ENCODE measurements around the gene NT5C1A.

Gene NT5C1A

DNA sequence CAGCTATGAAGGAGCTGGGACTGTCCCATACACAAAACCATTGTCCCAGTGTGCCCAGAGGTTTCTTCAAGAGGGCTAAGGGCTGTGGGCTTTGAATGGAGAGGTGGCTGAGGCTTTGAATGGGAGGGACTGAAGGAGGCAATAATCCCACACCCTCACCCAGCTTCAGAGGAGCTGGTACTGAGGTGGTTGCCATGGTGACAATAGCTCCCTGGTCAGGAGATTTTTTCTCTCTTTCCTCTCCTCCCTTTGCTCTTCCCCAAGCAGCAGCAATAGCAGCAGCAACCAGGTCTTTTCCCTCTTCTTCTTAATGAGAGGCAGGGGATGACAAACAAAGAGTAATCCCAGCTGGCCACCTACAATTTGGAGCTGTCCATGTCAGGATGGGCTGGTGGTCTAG lies 17.7 kb upstream of the NT5C1A start:
- DNase-seq (ENCODE audit: low spot score), result no peak

GRCh38 chr1:39689214-39689613 lies 17.3 kb upstream of the NT5C1A start:
- DNase-seq (ENCODE audit: low spot score), result no peak

DNA sequence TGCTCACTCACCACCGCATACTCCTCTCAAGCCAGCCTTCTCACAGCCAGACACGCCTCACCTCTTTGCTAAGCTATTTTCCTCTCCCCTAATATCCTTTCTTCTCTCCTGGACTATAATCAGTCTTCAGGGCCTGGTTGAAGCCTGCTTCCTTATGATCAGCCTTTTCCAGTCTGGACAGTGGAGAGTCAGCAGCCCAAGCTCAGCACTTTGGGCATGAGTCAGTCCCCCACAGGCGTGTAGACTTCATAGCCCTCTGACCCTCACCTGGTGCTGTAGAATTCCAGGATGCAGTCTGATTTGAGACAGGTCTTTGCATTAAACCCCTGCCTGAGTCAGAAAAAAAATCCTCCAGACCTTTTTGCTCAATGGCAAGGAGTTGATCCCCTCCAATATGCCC lies 16.8 kb upstream of the NT5C1A start:
- no peak for DNase-seq (ENCODE audit: low spot score)

DNA sequence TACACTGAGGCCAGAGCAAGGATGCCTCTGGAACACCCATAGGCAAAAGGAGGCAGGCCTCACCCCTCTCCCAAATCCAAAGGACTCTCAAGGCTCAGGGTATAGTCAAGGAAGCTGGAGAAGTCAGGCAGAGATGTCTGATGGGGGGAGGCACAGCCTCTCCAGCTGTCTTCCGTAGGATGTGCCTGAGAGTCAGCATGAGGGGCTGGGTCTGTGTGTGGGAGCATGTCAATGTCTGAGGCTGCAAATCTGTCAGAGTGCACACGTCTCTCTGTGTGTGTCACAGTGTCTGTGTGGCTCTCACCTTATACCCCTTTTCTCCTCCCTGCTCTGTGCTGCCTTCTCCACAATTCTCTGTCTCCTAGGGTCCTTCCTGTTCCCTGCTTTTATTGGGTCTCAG lies 15.3 kb upstream of the NT5C1A start:
- DNase-seq (ENCODE audit: low spot score), result no peak

- DNase-seq (ENCODE audit: low spot score), result no peak
These were observed 13.2 kb upstream of the NT5C1A start for GRCh38 chr1:39685071-39685470.

- no peak for DNase-seq (ENCODE audit: low spot score)
These were observed 12.4 kb upstream of the NT5C1A start for GRCh38 chr1:39684313-39684664.

- no peak for DNase-seq (ENCODE audit: low spot score)
These were observed 11.8 kb upstream of the NT5C1A start for GRCh38 chr1:39683591-39684312.

- no peak for DNase-seq (ENCODE audit: low spot score)
These were observed 10.1 kb upstream of the NT5C1A start for GRCh38 chr1:39681999-39682398.

DNA sequence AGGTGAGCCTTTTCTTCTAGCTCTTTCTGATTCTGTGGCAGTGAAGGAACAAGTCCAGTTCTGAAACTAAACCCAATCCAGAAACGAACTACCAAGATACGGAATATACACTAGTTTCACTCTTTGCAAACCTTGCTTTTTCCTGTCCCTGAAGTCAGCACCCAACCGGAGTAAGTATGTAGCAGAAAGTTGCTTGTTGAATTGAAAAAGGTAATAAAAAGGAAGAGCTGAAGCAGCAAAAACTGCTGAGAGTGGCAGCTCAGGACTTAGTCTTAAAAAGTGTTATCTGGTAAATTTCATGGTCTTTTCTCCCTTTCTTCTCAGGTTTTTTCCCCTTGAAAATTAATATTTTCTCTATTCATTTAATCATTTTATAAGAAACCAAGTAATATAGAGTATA lies 9.4 kb upstream of the NT5C1A start:
- no peak for DNase-seq (ENCODE audit: low spot score)

DNA sequence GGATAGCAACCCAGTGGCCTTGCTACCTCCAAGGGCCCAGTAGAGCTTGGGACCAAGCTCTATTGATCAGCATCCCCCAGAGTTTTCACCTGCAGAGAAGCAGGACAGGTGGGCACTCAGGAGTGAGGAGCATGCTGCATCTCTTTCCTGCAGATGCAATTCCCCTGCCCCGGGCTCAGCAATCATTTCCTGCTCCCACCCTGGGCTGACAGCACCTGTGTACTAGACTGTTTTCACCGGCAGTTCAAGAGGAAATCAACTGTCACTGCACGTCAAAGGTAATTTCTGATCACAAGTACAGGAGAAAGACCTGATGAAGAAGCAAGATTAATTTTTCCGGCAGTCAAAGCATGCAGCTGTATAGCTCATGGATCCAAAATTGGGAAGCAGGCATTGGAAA lies 8.8 kb upstream of the NT5C1A start:
- DNase-seq (ENCODE audit: low spot score), result no peak

GRCh38 chr1:39679821-39680220 lies 7.9 kb upstream of the NT5C1A start:
- no peak for DNase-seq (ENCODE audit: low spot score)

DNA sequence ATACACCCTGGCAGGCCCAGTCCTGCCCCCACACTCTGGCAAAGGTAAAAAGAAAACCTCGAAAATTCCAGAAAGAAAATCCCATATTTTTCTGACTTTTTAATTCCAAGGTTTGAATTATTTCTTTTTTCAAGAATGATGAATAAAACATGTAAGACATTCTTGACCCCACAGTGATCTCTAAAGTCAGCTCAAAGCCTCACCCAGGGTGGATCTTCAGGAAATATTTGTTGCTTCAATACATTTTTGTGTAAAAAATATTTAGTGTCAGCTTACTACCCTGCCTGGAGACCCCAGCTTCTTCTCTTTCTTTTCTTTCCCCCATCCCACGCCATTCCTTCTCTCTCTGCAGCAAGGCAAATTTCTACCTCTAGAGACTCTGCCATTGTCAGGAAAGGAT lies 7.0 kb upstream of the NT5C1A start:
- no peak for DNase-seq (ENCODE audit: low spot score)

DNA sequence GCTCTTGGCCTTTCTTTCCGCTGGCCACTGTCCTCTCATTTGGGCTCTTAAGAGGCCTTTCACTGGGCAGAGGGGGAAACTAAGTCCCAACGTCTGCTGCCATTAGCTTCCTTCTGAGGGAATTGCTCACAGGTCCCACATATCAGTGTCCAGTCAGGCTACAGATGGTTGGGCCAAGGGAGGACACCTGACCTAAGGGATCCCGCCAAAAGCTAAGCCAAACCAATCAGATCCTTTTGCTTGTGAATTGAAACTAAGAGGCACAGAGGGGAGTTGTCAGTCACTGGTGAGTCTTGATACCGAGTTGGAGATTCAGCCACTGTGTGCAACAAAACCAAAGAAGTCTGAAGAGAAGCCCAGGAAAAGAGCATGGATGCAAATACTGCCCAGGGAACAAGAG lies 5.7 kb upstream of the NT5C1A start:
- DNase-seq (ENCODE audit: low spot score), result no peak

- DNase-seq (ENCODE audit: low spot score), result no peak
These were observed 5.1 kb upstream of the NT5C1A start for GRCh38 chr1:39676948-39677548.

GRCh38 chr1:39675220-39675619 lies 3.3 kb upstream of the NT5C1A start:
- DNase-seq (ENCODE audit: low spot score), result no peak

GRCh38 chr1:39673215-39673614 lies 1.3 kb upstream of the NT5C1A start:
- DNase-seq (ENCODE audit: low spot score), result no peak

DNA sequence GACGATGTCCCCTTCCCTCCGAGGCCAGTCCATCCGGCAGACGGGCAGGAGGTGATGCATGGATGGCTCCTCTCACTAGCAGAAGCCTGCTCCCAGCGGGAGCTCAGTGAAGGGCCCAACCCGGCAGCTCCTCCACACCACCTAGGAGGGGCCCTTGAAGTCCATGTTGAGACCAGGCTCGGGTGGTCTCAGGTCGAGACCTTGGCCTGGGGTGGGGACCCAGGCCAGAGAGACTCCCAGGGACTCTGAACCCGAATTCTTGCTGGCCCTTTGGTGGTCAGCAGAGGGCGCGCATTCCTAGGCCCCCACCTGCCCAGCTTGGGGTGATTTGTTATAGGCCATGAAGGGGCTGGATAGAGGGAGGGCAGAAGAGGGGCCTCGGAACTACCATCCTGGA lies 642 bp upstream of the NT5C1A start:
- DNase-seq (ENCODE audit: low spot score), result no peak

DNA sequence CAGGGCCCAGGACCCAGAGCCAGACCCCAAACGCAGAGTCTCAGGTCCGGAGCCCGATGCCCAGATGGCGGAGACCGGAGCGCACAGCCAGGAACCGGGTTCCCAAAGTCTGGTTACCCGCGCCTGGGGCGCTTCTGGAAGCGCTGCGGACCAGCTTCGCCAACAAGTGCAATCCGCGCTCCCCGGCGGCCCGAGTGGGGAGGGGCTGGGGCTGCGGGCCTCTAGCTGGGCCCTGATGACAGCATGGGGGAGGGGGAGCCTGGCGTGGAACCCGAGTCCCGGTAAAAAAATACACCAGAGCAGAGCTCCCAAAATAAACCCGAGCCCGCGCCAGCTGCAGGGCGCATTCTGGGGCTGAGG lies 494 bp downstream of the NT5C1A start:
- no peak for DNase-seq (ENCODE audit: low spot score)

GRCh38 chr1:39670689-39671088 lies 1.2 kb downstream of the NT5C1A start:
- no peak for DNase-seq (ENCODE audit: low spot score)

DNA sequence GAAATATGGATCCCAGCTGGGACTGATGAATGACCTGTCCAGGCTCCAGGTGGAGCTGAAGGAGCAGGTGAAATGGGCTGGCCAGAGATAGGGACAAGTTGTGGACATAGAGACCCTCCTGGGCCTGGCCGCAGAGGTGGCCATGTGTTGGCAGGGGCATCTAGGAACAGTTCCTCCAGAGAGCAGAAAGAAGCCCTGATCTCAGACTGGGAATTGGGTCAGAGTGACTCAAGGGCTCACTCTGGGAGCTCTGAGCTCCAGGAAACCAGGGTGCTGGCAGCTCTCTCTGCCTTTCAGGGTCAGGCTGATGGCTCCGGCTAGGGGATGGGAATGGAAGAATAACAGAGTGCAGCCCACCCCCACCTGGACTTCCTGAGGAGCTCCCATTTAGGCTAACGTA lies 3.0 kb downstream of the NT5C1A start:
- no peak for DNase-seq (ENCODE audit: low spot score)

GRCh38 chr1:39668111-39668510 lies 3.8 kb downstream of the NT5C1A start:
- DNase-seq (ENCODE audit: low spot score), result no peak

DNA sequence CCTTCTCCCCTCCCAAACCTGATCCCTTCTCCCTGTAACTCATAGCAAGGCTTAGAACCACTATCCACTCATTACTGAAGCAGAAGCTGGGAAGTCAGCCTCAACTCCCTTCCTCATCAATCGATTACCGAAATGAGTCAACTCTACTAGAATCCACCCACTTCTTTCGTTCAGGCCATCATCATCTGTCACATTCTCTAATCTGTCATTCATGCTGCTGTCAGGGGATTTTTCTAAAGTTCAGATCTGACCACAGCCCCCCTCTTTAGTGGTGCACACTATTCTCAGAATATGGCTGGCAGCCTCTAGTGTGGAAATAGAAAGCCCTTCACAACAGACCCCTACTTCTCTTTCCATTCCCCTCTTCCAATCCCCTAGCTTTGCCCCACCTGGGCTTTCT lies 5.1 kb downstream of the NT5C1A start:
- DNase-seq (ENCODE audit: low spot score), result no peak

DNA sequence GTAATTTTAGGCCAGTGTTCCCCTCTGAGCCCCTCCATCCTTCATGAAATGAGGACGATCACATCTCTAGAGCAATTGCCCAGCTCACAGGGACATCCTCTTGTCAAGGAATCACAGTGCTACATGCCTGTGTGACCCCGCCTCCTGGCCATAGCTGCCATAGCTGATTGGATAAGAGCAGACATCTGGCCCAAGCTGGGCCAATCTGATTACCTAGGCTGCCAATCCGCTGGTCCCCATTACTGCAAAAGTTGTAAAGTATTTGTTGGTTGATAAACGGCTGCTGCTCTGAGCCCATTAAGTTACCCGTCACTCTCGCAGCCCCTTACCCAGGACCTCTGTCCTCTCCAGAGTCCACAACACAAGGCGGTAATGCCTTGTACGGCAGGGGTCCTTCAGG lies 8.3 kb downstream of the NT5C1A start:
- DNase-seq (ENCODE audit: low spot score), result no peak

- DNase-seq (ENCODE audit: low spot score), result no peak
These were observed 9.0 kb downstream of the NT5C1A start for GRCh38 chr1:39662861-39663260.

All from hematopoietic multipotent progenitor cell treated with erythropoietin and hydrocortisone succinate and interleukin-3 and kit ligand, for 17 days (in vitro differentiated cells).